ENCODE data around the gene FLNC.

DNA sequence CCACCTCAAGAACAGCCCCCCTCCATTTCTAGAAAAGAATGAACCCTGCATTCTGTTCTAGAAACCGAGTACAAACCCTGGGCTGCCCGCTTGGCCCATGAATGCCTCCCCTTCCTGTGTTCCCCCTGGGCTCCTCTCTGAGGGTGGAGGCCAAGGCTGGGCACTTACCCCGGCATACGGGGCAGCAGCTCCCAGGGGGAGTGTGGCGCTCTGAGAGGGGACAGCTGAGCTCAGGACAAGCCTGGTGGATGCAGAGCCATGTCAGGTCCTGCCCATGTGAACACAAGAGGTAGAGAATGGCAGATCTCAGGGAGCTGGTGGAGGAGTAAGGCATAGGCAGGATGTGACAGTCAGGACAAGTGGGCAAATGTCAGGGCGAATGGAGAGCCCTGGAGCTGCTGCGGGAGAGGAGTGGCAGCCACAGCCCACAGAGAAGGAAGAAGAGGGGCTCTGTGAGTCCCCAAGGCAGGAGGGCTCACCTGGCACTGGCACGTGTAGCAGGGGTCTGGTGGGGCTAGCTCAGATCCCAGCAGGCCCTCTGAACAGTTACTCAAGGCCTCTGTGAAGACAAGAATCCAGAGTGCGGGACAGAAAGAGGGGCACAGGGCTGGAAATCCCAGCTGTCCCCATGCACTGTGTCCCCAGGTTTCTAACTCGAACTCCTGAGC is 51.4 kb downstream of the FLNC start:
- TF ChIP-seq EZH2phosphoT487 (IDR thresholded peaks at IDR 0.05; ENCODE audit: borderline replicate concordance, low read length) (no peak), CTCF (IDR thresholded peaks at IDR 0.05; ENCODE audit: low read depth, low read length, poor library complexity, severe bottlenecking) (no peak)

All from DOHH2 (cell line).